HFFc6 (cell line): Measurements from ENCODE around the gene OR10G8. TPM values are rescaled to one million over a fixed set of nuclear protein-coding genes. Genes with fewer than 3 reads are reported as not detected.

Experiments
- DNase-seq: peaks from one replicate; pipeline ENCODE4 v3.0.0-alpha.2; 2018
- H3K27ac Mint-ChIP-seq: 2 replicates; pipeline ENCODE4 v1.8.0; 2020; ENCODE audit warnings: mild to moderate bottlenecking, mixed read lengths
- H3K27me3 Mint-ChIP-seq: 2 replicates; pipeline ENCODE4 v1.8.0; 2021; ENCODE audit warnings: mild to moderate bottlenecking, moderate library complexity, mixed read lengths; ENCODE audit not compliant: insufficient read depth
- H3K36me3 Mint-ChIP-seq: 2 replicates; pipeline ENCODE4 v1.8.0; 2021; ENCODE audit warnings: low read depth, mixed read lengths
- H3K4me1 Mint-ChIP-seq: 2 replicates; pipeline ENCODE4 v1.8.0; 2020; ENCODE audit warnings: low read depth, mixed read lengths
- H3K4me3 Mint-ChIP-seq: 2 replicates; pipeline ENCODE4 v1.8.0; 2020; ENCODE audit warnings: mild to moderate bottlenecking, moderate library complexity, mixed read lengths
- H3K9me3 Mint-ChIP-seq: 2 replicates; pipeline ENCODE4 v1.8.0; 2020; ENCODE audit warnings: mild to moderate bottlenecking, mixed read lengths
- CTCF ChIP-seq: fragments of 200-600 bp; sonication (generic); IDR thresholded peaks from 2 replicates; pipeline ENCODE4 v1.5.0; 2021; ENCODE audit warnings: antibody characterized with exemption, mild to moderate bottlenecking
- total RNA-seq, 6 experiments: library from RNA; stranded (reverse); fragmentation: NEBNext Ultra II Directional; extraction: Animal tissue kit (Norgen Biotek cat#: 25700); gene quantifications; 2 replicates in 1 of 6; 3 replicates in 5 of 6; pipeline ENCODE4 v1.2.3, GENCODE V29; 2021

The OR10G8 gene
- total RNA-seq, 6 experiments from 2014 or later = not detected

GRCh38 chr11:124036666-124037065, 10.1 kb downstream of the OR10G8 start:
- Mint-ChIP-seq H3K4me3 (no peak overlapping the region), H3K27ac (no peak overlapping the region), H3K36me3 (no peaks in the 10 kb centered on the region), H3K27me3 (peaks cover 1% of the 10 kb centered on the region), H3K9me3 (peaks cover 24% of the 10 kb centered on the region; the same call in 1 of the 2 replicates), H3K4me1 (no peaks in the 10 kb centered on the region)
- TF ChIP-seq CTCF = no peak
- no peak for DNase-seq

- Mint-ChIP-seq H3K36me3 (no peaks in the 10 kb centered on the region), H3K27ac (no peak overlapping the region), H3K4me3 (no peak overlapping the region), H3K4me1 (no peaks in the 10 kb centered on the region), H3K27me3 (peaks cover 1% of the 10 kb centered on the region), H3K9me3 (peaks cover 25% of the 10 kb centered on the region; the same call in 1 of the 2 replicates)
- no peak for TF ChIP-seq CTCF
- no peak for DNase-seq
These were observed 13.0 kb downstream of the OR10G8 start for GRCh38 chr11:124039557-124039956.

GRCh38 chr11:124041254-124041653, 14.7 kb downstream of the OR10G8 start, which contains the start of gene OR10G7:
Gene OR10G7, minus strand, starts transcription at chr11:124041325. Its CDS starts 2,324 bp downstream, at chr11:124039001.
- no peak within 1 kb of the TSS for H3K4me3 Mint-ChIP-seq
- no peak within 1 kb of the TSS for H3K27ac Mint-ChIP-seq
- no peak for DNase-seq
- TF ChIP-seq CTCF = no peak
- H3K9me3 Mint-ChIP-seq = peaks cover 18% of the 10 kb centered on the region; the same call in 1 of the 2 replicates
- H3K4me1 Mint-ChIP-seq = no peaks in the 10 kb centered on the region
- peaks cover 1% of the 10 kb centered on the region; the same call in 1 of the 2 replicates for H3K27me3 Mint-ChIP-seq
- no peaks in the 10 kb centered on the region for H3K36me3 Mint-ChIP-seq

- no peak overlapping the region for H3K27ac Mint-ChIP-seq
- no peak overlapping the region for H3K4me3 Mint-ChIP-seq
- H3K27me3 Mint-ChIP-seq = peaks cover under 1% of the 10 kb centered on the region; the same call in 1 of the 2 replicates
- DNase-seq = no peak
- no peaks in the 10 kb centered on the region for H3K36me3 Mint-ChIP-seq
- TF ChIP-seq CTCF = no peak
- H3K9me3 Mint-ChIP-seq = peaks cover 15% of the 10 kb centered on the region
- H3K4me1 Mint-ChIP-seq = no peaks in the 10 kb centered on the region
These were observed 16.8 kb downstream of the OR10G8 start for GRCh38 chr11:124043420-124043819.

- Mint-ChIP-seq H3K27ac (no peak overlapping the region), H3K9me3 (peaks cover 4% of the 10 kb centered on the region), H3K4me1 (no peaks in the 10 kb centered on the region), H3K27me3 (no peaks in the 10 kb centered on the region), H3K4me3 (no peak overlapping the region), H3K36me3 (no peaks in the 10 kb centered on the region)
- no peak for TF ChIP-seq CTCF
- no peak for DNase-seq
These were observed 24.1 kb downstream of the OR10G8 start for GRCh38 chr11:124050748-124051147.

GRCh38 chr11:124052966-124053365, 26.4 kb downstream of the OR10G8 start:
- Mint-ChIP-seq H3K36me3 (no peaks in the 10 kb centered on the region), H3K4me1 (no peaks in the 10 kb centered on the region), H3K4me3 (no peak overlapping the region), H3K27ac (no peak overlapping the region), H3K9me3 (peaks cover 4% of the 10 kb centered on the region), H3K27me3 (no peaks in the 10 kb centered on the region)
- no peak for DNase-seq
- TF ChIP-seq CTCF = no peak
